Cardiac muscle cell (in vitro differentiated cells and primary cell): ENCODE measurements around the gene RGMA. TPM values are rescaled to one million over a fixed set of nuclear protein-coding genes. Genes with fewer than 3 reads are reported as not detected.
"Not testable (repeated sequence)": the region's sequence is repeated elsewhere in the genome, so short reads cannot be mapped to it uniquely, and the experiment has no call there.

Experiments
- DNase-seq, 2 donors: peaks; one replicate each; pipeline versions ENCODE4 v3.0.0 to v3.0.0-alpha.2; 2010 to 2017; ENCODE audit warnings: low read depth in 1 of 2, low spot score in 1 of 2
- H3K27ac ChIP-seq: fragments of 200-600 bp; sonication (generic); 2 replicates; pipeline ENCODE4 v1.5.1; 2016
- H3K27me3 ChIP-seq: fragments of 200-600 bp; sonication (generic); 2 replicates; pipeline ENCODE4 v1.6.0; 2016; ENCODE audit warnings: control low read depth
- H3K36me3 ChIP-seq: fragments of 200-600 bp; sonication (generic); 2 replicates; pipeline ENCODE4 v1.5.1; 2016; ENCODE audit warnings: control low read depth
- H3K4me1 ChIP-seq: fragments of 200-600 bp; sonication (generic); 2 replicates; pipeline ENCODE4 v1.8.1; 2017; ENCODE audit warnings: low read depth, mild to moderate bottlenecking, mixed run types
- H3K4me3 ChIP-seq: fragments of 200-600 bp; sonication (generic); 2 replicates; pipeline ENCODE4 v1.5.1; 2016; ENCODE audit warnings: mild to moderate bottlenecking
- H3K9me3 ChIP-seq: fragments of 200-600 bp; sonication (generic); 2 replicates; pipeline ENCODE4 v1.5.1; 2017; ENCODE audit warnings: low read depth, mild to moderate bottlenecking, control low read depth
- polyA plus RNA-seq: library from polyadenylated mRNA; unstranded; fragments of >200 nt; fragmentation: Nextera tagmentation; extraction: Ambion mirVana; gene quantifications from 2 replicates; pipeline ENCODE4 v1.2.1, GENCODE V29; 2016
- total RNA-seq: library from RNA; depleted of rRNA; stranded (reverse); fragments of >200 nt; gene quantifications from 2 replicates; pipeline ENCODE4 v1.2.3, GENCODE V29; 2016
- TF ChIP-seq, protein P1 (sequence below): IDR thresholded peaks from 2 replicates; pipeline ENCODE4 v1.5.1; 2012; ENCODE audit warnings: low read depth, mild to moderate bottlenecking, low read length

RGMA gene
- total and polyA plus RNA-seq, 2 experiments from 2014 or later, result 1.0 to 4.8 TPM

DNA sequence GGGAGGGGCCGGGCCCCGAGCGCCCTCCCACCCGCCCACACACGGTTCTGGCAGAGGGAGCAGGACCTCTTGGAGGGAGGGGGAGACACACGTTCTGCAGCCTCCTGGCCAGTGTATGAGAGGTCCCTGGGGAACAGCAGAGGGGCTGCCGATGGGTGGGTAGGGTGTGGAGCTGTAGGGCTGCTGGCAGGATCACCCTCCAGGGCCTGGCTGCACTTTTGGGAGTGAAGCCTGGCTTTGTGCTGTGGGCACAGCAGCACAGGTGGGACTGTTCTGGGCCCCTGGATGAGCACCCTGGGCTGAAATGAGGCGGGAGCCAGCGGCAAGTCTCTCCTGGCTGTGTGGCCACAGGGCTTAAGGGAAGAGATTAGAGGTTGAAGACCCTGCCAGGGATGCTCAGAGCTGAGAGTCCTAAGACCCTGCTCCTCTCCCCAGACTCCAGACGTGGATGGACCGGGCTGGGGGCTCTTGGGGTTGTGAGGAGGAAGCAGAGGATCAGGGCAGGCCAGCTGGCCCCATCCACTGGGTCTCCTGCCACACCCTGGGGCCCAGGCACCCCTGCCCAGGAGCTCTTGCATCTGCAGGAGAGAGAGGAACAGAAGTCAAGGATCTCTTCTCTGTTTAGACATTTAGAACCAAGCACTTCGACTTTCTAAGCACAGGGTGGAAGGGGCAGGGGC, 45.2 kb downstream of the RGMA start:
- Histone ChIP-seq H3K36me3 (no peaks in the 10 kb centered on the region), H3K27ac (no peak overlapping the region), H3K4me1 (no peaks in the 10 kb centered on the region), H3K4me3 (no peak overlapping the region), H3K27me3 (no peaks in the 10 kb centered on the region), H3K9me3 (no peaks in the 10 kb centered on the region)
- no peak for DNase-seq
- TF ChIP-seq, protein P1, sequence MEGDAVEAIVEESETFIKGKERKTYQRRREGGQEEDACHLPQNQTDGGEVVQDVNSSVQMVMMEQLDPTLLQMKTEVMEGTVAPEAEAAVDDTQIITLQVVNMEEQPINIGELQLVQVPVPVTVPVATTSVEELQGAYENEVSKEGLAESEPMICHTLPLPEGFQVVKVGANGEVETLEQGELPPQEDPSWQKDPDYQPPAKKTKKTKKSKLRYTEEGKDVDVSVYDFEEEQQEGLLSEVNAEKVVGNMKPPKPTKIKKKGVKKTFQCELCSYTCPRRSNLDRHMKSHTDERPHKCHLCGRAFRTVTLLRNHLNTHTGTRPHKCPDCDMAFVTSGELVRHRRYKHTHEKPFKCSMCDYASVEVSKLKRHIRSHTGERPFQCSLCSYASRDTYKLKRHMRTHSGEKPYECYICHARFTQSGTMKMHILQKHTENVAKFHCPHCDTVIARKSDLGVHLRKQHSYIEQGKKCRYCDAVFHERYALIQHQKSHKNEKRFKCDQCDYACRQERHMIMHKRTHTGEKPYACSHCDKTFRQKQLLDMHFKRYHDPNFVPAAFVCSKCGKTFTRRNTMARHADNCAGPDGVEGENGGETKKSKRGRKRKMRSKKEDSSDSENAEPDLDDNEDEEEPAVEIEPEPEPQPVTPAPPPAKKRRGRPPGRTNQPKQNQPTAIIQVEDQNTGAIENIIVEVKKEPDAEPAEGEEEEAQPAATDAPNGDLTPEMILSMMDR, result no peak

DNA sequence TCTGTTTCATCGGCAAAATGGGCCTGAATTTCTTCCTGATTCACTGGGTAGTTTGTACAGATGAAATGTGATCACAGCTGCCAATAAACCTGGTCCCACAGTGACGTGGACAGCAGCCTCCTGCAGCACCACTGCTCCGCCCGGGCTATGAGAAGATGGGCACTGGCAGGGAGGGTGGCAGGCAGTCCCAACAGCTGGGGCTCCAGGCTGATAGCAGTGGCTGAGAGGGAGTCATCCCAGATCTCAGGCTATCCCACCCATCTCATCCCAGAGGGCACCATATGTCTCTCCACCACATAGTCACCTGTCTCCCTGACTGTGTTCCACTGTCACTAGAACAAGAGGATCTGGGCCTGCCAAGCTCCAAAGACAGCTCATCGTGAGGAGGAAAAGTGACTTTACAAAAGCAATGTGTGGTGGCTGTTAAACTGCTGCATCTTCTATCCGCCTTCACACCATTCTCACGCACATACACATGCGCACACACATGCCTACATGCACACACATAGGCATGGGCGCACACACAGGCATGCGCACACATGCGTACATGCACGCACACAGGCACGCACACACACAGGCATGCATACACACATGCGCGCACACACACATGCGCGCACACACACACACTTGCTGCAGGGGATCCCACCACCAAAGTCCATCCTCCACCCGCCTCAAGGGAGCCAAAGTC, 46.2 kb downstream of the RGMA start:
- H3K9me3 ChIP-seq, result no peaks in the 10 kb centered on the region
- TF ChIP-seq, protein P1, result no peak
- H3K27ac ChIP-seq, result no peak overlapping the region

DNA sequence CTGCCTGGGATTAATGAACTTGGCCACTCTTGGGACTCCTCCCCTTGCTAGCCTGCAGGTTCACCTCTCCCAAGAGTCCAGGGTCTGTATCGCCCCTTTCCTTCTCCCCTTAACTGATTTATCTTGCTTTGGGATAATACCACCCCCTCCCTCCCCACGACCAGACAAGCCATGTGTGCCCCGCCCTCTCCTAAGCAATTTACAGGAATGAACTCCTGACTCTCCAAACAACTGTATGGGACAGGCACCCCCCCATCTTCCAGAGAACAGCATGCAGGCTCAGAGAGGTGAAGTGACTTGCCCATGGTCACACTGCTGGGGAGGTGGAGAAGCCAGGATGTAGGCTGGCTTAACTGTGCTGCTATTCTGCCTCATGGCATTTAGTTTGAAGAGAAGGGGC, 46.8 kb downstream of the RGMA start:
- Histone ChIP-seq H3K27ac (no peak overlapping the region), H3K4me1 (no peaks in the 10 kb centered on the region), H3K27me3 (no peaks in the 10 kb centered on the region), H3K4me3 (no peak overlapping the region), H3K9me3 (no peaks in the 10 kb centered on the region), H3K36me3 (no peaks in the 10 kb centered on the region)
- DNase-seq, result no peak
- TF ChIP-seq, protein P1, result no peak

More for the DNA sequence above, 46.2 kb downstream of the RGMA start:
- Histone ChIP-seq H3K27me3 (no peaks in the 10 kb centered on the region), H3K36me3 (no peaks in the 10 kb centered on the region), H3K4me1 (no peaks in the 10 kb centered on the region), H3K4me3 (no peak overlapping the region)
- no peak for DNase-seq

DNA sequence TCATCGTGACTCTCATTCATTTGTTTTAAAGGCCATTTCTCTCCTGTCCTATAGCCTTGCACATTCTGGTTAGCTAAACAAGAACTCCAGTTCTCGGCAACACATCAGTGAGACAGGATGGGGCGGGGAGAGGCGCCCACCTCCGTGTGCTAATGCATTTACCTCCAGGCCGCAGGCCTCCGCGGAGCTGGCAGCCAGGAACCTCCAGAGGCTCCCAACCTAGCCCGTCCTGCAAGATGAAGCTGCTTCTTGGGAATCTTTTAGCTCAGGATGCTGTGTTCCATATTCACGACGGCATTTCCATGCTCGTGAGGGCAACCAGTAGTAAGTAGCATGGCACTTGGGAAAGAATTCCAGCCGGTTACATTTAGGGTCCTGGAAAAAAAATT, 47.9 kb downstream of the RGMA start:
- no peaks in the 10 kb centered on the region for H3K27me3 ChIP-seq
- no peak overlapping the region for H3K27ac ChIP-seq
- no peaks in the 10 kb centered on the region for H3K4me1 ChIP-seq
- H3K9me3 ChIP-seq, result no peaks in the 10 kb centered on the region
- DNase-seq, result no peak
- no peaks in the 10 kb centered on the region for H3K36me3 ChIP-seq
- TF ChIP-seq, protein P1, result no peak
- no peak overlapping the region for H3K4me3 ChIP-seq

DNA sequence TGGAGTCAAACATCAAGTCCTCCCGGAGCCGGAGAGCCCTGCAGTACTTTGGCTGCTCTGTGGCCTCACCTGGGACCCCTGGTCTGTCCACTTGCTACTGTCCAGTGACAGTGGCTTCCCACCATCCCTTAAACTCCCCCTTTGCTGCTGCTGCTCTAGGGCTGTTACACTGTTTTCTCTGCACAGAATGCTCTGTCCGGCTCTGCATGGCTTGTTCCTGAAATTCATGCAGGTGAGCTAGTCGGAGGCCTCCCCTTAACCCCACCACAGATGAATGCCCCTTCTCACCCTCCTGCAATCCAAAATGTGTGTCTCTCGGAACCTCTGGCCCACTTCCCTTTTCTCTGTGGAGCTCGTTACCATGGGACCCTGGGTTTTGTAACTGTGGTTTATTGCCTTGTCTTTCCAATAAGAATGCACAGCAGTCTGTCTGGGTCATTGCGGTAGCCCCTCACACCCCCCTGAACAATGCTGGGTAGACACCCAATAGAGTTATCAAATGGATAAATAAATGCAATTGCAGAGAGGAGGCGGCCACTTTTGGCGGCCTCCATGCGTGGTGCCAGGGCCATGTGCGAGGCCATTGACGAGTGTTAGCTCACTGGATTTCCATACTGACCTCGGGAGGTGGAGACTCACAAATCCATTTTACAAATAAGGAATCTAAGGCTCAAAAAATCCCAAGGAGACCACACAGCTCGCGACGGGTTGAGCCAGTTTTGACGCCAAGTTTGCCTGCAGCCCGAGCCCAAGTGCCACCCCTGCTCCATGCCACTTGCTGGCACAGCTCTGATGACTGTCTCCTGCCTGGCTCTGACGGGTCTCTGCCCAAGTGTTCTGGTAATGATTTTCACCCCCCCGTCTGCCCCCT, 48.5 kb downstream of the RGMA start:
- Histone ChIP-seq H3K27me3 (no peaks in the 10 kb centered on the region), H3K4me3 (no peak overlapping the region), H3K27ac (no peak overlapping the region), H3K4me1 (no peaks in the 10 kb centered on the region), H3K9me3 (no peaks in the 10 kb centered on the region), H3K36me3 (no peaks in the 10 kb centered on the region)
- TF ChIP-seq, protein P1, result no peak
- DNase-seq, result no peak

DNA sequence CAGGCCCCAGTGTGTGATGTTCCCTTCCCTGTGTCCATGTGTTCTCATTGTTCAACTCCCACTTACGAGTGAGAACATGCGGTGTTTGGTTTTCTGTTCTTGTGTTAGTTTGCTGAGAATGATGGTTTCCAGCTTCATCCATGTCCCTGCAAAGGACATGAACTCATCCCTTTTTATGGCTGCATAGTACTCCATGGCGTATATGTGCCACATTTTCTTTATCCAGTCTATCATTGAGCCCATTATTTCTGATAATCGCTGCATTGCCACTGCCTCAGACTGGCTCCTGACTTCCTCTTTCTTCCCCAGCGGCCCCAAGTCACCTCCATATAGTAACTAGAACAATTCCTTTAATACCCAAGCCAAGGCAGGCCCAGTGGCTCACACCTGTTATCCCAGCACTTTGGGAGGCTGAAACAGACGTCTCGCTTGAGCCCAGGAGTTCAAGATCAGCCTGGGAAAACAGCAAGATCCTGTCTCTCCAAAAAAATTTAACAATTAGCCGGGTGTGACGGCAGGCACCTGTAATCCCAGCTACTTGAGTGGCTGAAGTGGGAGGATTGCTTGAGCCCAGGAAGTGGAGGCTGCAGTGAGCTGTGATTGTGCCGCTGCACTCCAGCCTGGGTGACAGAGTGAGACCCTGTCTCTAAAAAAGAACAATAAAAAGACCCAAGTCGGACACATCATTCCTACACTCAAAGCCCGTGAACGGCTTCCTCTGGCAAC, 49.3 kb downstream of the RGMA start:
- not testable (repeated sequence) for H3K27me3 ChIP-seq, DNase-seq, H3K9me3 ChIP-seq, H3K4me1 ChIP-seq, H3K27ac ChIP-seq, H3K4me3 ChIP-seq, H3K36me3 ChIP-seq
